CD14-positive monocyte (primary cell): ENCODE data around the gene HTT-AS. TPM values are rescaled to one million over a fixed set of nuclear protein-coding genes. Genes with fewer than 3 reads are reported as not detected.

Experiments
- DNase-seq, 3 donors: peaks; one replicate each; pipeline ENCODE4 v3.0.0-alpha.2; 2011 to 2022
- H2AFZ ChIP-seq: 2 replicates; pipeline ENCODE4 v1.6.0; 2012; ENCODE audit warnings: mild to moderate bottlenecking, low read depth, low read length, inconsistent platforms; ENCODE audit not compliant: insufficient read depth, poor library complexity, severe bottlenecking
- H3K27ac ChIP-seq, 2 donors: 1 replicate in 1 of 2; 2 replicates in 1 of 2; pipeline ENCODE4 v1.5.1; 2012 to 2013; ENCODE audit warnings: low read length in 2 of 2, control low read depth in 1 of 2, inconsistent platforms in 1 of 2, low read depth in 1 of 2, mild to moderate bottlenecking in 1 of 2
- H3K27me3 ChIP-seq, 2 donors: one replicate each; pipeline versions ENCODE4 v1.6.0 to v1.6.1; 2011 to 2013; ENCODE audit warnings: low read length in 2 of 2; ENCODE audit not compliant: control insufficient read depth in 2 of 2, insufficient read depth in 2 of 2
- H3K36me3 ChIP-seq, 2 donors: replicated peaks in 1 of 2; 1 replicate in 1 of 2; 2 replicates in 1 of 2; pipeline versions ENCODE4 v1.5.1 to v1.6.1; 2012 to 2013; ENCODE audit warnings: low read length in 2 of 2, control low read depth in 1 of 2, inconsistent platforms in 1 of 2, mild to moderate bottlenecking in 1 of 2; ENCODE audit not compliant: insufficient read depth in 2 of 2, control insufficient read depth in 1 of 2
- H3K4me1 ChIP-seq, 2 donors: 1 replicate in 1 of 2; 2 replicates in 1 of 2; pipeline versions ENCODE4 v1.5.1 to v1.6.1; 2012 to 2013; ENCODE audit warnings: low read length in 2 of 2, control low read depth in 1 of 2, inconsistent platforms in 1 of 2, mild to moderate bottlenecking in 1 of 2, moderate library complexity in 1 of 2; ENCODE audit not compliant: insufficient read depth in 2 of 2, control insufficient read depth in 1 of 2
- H3K4me2 ChIP-seq: replicated peaks from 2 replicates; pipeline ENCODE3; 2012; ENCODE audit warnings: low read length, moderate library complexity, mild to moderate bottlenecking; ENCODE audit not compliant: poor library complexity, severe bottlenecking; ENCODE audit errors: extremely low read depth
- H3K4me3 ChIP-seq, 3 experiments: fragments of 200-600 bp in 1 of 3; sonication (generic) in 1 of 3; replicated peaks in 1 of 3; 1 replicate in 2 of 3; 2 replicates in 1 of 3; pipeline ENCODE4 v1.5.1; 2011 to 2013; ENCODE audit warnings: low read length in 3 of 3, mild to moderate bottlenecking in 3 of 3, control low read depth in 2 of 3, low read depth in 2 of 3, inconsistent platforms in 1 of 3, moderate library complexity in 1 of 3
- H3K79me2 ChIP-seq: 2 replicates; pipeline ENCODE4 v1.6.0; 2012; ENCODE audit warnings: mild to moderate bottlenecking, control low read depth, inconsistent platforms, low read length, moderate library complexity; ENCODE audit not compliant: insufficient read depth
- H3K9ac ChIP-seq: 2 replicates; pipeline ENCODE4 v1.6.0; 2017; ENCODE audit warnings: low read length, mild to moderate bottlenecking; ENCODE audit not compliant: insufficient read depth, poor library complexity, severe bottlenecking
- H3K9me3 ChIP-seq, 2 donors: replicated peaks in 1 of 2; 1 replicate in 1 of 2; 2 replicates in 1 of 2; pipeline versions ENCODE4 v1.5.1 to v1.6.1; 2012 to 2013; ENCODE audit warnings: low read length in 2 of 2, control low read depth in 1 of 2; ENCODE audit not compliant: control insufficient read depth in 1 of 2, insufficient read depth in 1 of 2
- H4K20me1 ChIP-seq: 2 replicates; pipeline ENCODE4 v1.6.0; 2012; ENCODE audit warnings: mild to moderate bottlenecking, low read length, control low read depth, moderate library complexity; ENCODE audit not compliant: insufficient read depth
- H3K27ac Mint-ChIP-seq, 7 donors: one replicate each; pipeline ENCODE4 v1.8.0; 2020; ENCODE audit warnings: mild to moderate bottlenecking in 7 of 7, mixed read lengths in 7 of 7, moderate library complexity in 6 of 7, inconsistent platforms in 2 of 7
- H3K27me3 Mint-ChIP-seq, 3 donors: one replicate each; pipeline ENCODE4 v1.8.0; 2021 to 2022; ENCODE audit warnings: low read depth in 3 of 3, mild to moderate bottlenecking in 3 of 3, mixed read lengths in 3 of 3, moderate library complexity in 3 of 3, inconsistent platforms in 1 of 3
- H3K36me3 Mint-ChIP-seq, 2 donors: one replicate each; pipeline ENCODE4 v1.8.0; 2020; ENCODE audit warnings: mixed read lengths in 2 of 2, inconsistent platforms in 1 of 2, mild to moderate bottlenecking in 1 of 2
- H3K4me1 Mint-ChIP-seq: one replicate; pipeline ENCODE4 v1.8.0; 2020; ENCODE audit warnings: mild to moderate bottlenecking, mixed read lengths
- H3K4me3 Mint-ChIP-seq, 2 donors: one replicate each; pipeline ENCODE4 v1.8.0; 2020; ENCODE audit warnings: mild to moderate bottlenecking in 2 of 2, mixed read lengths in 2 of 2, moderate library complexity in 1 of 2
- H3K9me3 Mint-ChIP-seq, 7 donors: one replicate each; pipeline ENCODE4 v1.8.0; 2020 to 2022; ENCODE audit warnings: mixed read lengths in 7 of 7, mild to moderate bottlenecking in 6 of 7, moderate library complexity in 6 of 7, inconsistent platforms in 2 of 7
- WGBS: methylation state at CpG from one replicate; pipeline ENCODE4 v1.1.5; 2013; ENCODE audit warnings: missing lambda C conversion rate; ENCODE audit not compliant: insufficient coverage; 5-methylcytosine and 5-hydroxymethylcytosine counted together
- intact Hi-C, 2 donors: fragments of 100-400 bp; cut with micrococcal nuclease; formaldehyde crosslinking; loops; one replicate each; pipeline versions ENCODE4 v1.15.0 to v1.15.1; 2023
- polyA plus RNA-seq, 3 donors: library from polyadenylated mRNA; depleted of rRNA in 1 of 3; unstranded in 2 of 3; stranded (reverse) in 1 of 3; fragments of 300-500 nt in 2 of 3; fragments of >200 nt in 1 of 3; fragmentation: Illumina TruSeq in 2 of 3; gene quantifications; 1 replicate in 2 of 3; 2 replicates in 1 of 3; pipeline ENCODE4 v1.2.3, GENCODE V29; 2012 to 2021
- TF ChIP-seq, protein P1 (sequence below): fragments of 200-600 bp; IDR thresholded peaks from one replicate; pipeline ENCODE4 v1.8.0; 2022; ENCODE audit warnings: antibody characterized with exemption, mild to moderate bottlenecking

HTT-AS gene
- polyA plus RNA-seq, 3 donors = not detected

DNA sequence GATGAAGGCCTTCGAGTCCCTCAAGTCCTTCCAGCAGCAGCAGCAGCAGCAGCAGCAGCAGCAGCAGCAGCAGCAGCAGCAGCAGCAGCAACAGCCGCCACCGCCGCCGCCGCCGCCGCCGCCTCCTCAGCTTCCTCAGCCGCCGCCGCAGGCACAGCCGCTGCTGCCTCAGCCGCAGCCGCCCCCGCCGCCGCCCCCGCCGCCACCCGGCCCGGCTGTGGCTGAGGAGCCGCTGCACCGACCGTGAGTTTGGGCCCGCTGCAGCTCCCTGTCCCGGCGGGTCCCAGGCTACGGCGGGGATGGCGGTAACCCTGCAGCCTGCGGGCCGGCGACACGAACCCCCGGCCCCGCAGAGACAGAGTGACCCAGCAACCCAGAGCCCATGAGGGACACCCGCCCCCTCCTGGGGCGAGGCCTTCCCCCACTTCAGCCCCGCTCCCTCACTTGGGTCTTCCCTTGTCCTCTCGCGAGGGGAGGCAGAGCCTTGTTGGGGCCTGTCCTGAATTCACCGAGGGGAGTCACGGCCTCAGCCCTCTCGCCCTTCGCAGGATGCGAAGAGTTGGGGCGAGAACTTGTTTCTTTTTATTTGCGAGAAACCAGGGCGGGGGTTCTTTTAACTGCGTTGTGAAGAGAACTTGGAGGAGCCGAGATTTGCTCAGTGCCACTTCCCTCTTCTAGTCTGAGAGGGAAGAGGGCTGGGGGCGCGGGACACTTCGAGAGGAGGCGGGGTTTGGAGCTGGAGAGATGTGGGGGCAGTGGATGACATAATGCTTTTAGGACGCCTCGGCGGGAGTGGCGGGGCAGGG is 711 bp upstream of the HTT-AS start:
- peak overlapping the region; percentile 89 for H2AFZ ChIP-seq
- peak overlapping the region; percentile 92 for H3K4me3 Mint-ChIP-seq
- peak; percentile 64 to 76 (median 69) for DNase-seq

More for the DNA sequence above, 711 bp upstream of the HTT-AS start:
- H3K9me3 ChIP-seq = no peaks in the 10 kb centered on the region
- H3K27ac ChIP-seq = peak overlapping the region; percentile 92
- H3K27ac Mint-ChIP-seq = peak overlapping the region; percentile 89 to 98 (median 96)
- peaks cover 0 to 1% (median 0%) of the 10 kb centered on the region in 3 donors for H3K27me3 Mint-ChIP-seq
- TF ChIP-seq, protein P1, sequence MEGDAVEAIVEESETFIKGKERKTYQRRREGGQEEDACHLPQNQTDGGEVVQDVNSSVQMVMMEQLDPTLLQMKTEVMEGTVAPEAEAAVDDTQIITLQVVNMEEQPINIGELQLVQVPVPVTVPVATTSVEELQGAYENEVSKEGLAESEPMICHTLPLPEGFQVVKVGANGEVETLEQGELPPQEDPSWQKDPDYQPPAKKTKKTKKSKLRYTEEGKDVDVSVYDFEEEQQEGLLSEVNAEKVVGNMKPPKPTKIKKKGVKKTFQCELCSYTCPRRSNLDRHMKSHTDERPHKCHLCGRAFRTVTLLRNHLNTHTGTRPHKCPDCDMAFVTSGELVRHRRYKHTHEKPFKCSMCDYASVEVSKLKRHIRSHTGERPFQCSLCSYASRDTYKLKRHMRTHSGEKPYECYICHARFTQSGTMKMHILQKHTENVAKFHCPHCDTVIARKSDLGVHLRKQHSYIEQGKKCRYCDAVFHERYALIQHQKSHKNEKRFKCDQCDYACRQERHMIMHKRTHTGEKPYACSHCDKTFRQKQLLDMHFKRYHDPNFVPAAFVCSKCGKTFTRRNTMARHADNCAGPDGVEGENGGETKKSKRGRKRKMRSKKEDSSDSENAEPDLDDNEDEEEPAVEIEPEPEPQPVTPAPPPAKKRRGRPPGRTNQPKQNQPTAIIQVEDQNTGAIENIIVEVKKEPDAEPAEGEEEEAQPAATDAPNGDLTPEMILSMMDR = no peak
- peaks cover 5 to 9% of the 10 kb centered on the region in 2 donors for H3K36me3 Mint-ChIP-seq
- peak overlapping the region; percentile 92 for H3K9ac ChIP-seq
- intact Hi-C loops = loop anchor here (10.0 kb wide), 2 partner anchors 220 to 1490 kb away; partner anchors contain the start of gene RGS12 (in 1 of the 2)
- no peaks in the 10 kb centered on the region for H3K9me3 Mint-ChIP-seq
- H3K27me3 ChIP-seq = no peaks in the 10 kb centered on the region
- H3K4me3 ChIP-seq = peak overlapping the region; percentile 73 to 95 (median 89)
- peaks cover 30% of the 10 kb centered on the region for H3K4me1 Mint-ChIP-seq
- H3K4me2 ChIP-seq = peak overlapping the region; percentile 87
- H4K20me1 ChIP-seq = peaks cover 43% of the 10 kb centered on the region
- peaks cover 50% of the 10 kb centered on the region for H3K79me2 ChIP-seq
- no peaks in the 10 kb centered on the region for H3K36me3 ChIP-seq
- WGBS = under 1% methylated on average over 48 of the region's 60 CpGs
- H3K4me1 ChIP-seq = peaks cover 27 to 39% of the 10 kb centered on the region in 2 donors
